Measurements from ENCODE around the gene KLHDC7B. TPM values are rescaled to one million over a fixed set of nuclear protein-coding genes. Genes with fewer than 3 reads are reported as not detected.

The KLHDC7B gene
- total RNA-seq, 1 experiment from 2014 or later = not detected

DNA sequence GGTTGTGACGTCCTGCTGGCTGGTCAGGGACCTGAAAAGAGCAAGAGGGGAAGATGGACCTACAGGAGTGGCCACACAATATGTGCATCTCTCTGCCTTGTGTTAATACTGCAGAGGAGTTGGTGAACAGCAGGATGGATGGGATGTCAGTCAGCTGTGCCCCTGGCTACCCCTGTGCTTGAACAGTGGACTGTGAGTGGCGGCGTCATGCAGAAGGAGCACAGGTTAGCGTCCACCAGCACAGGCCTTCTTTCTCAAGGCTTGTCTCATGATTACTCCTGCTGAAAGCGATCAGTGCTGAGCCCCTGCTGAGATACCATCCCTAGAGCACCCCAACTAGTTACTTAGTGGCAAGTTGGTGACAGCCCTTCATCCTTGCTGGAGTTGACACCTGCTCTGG lies 40.7 kb downstream of the KLHDC7B start:
- no peak for DNase-seq (ENCODE audit: low read depth)

DNA sequence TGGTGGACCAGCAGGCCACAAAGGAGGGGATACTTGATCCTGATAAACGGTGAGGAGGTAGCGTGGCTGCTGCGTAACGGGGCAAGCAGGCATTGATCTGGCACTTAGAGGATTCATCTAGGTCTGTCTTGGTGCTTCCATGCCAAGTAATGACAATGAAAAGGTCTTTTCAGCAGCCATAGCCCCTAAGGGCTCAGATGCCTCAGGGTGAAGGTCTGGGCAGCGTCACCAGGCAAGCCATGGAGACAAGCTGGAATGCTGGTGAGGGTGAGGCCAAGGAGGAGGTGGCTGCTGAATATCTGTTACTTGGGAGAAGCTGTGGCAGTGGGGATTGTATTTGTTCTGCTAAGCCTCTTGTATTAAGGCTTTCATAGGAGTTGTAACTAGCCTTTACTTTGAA lies 41.7 kb downstream of the KLHDC7B start:
- DNase-seq (ENCODE audit: low read depth) = no peak

DNA sequence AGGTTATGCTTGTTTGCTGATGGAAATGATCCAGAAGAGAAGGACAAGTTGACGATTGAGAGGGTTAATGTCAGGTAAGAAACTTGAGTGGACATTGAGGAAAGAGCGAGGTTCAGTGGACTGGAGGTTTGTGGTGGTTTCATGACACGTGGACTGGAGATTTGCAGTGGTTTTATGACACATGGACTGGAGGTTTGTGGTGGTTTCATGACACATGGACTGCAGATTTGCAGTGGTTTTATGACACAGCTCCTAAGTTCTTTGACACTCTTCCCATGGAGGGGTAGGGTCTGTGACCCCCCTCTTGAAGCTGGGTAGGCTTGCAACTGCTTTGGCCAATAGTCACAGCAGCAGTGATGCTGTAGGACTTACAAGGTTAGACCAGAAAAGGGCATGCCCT lies 49.5 kb downstream of the KLHDC7B start:
- DNase-seq (ENCODE audit: low read depth) = peak; percentile 41

DNA sequence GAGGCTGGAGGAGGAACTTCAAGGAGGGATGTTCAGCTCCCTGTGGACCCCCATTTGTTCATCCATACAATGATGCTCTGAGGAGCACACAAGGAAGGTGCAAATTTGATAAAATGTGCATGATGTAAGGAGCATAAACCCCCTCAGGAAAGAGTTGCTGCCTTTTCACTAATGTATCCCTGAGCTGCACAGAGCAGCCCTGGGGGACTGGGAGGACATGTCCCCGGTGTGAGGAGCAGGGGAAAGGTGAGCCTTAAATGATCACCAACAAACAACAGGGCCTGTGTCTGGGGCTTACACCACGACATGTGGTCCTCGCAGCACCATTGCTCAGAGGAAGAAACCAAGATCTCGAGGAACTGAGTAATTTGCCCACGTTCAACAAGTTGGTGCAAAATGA lies 51.4 kb downstream of the KLHDC7B start:
- DNase-seq (ENCODE audit: low read depth) = no peak

DNA sequence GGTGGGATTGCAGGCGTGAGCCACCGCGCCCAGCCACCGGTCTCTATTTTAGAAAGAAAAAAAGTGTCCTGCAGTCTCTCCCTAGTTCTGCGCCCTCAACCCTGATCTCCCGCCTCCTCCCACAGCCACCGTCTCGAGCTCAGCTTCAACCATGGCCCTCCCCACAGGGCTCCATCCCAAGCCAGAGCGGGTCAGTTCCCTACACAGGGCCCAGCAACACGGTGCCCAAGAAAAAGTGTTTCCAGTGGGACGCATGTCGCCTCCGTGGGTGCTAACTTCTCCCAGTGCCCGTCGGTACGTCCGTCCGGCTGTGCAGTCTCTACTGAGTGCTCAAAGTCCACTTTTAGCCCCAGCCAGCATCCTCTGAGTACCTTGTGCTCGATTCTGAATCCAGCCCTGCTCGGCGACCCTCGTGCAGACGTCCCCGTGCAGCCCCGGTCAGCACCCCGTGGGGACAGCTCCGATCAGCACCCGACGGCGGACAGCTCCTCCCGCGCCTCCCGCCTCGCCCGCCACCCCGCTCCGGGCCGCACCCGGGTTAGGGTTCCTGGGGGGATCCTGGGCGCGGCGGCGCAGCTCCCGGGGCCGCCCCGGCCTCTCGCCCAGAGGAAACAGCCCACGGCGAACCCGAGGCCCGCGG lies 54.2 kb downstream of the KLHDC7B start:
- peak; percentile 20 for DNase-seq (ENCODE audit: low read depth)

DNA sequence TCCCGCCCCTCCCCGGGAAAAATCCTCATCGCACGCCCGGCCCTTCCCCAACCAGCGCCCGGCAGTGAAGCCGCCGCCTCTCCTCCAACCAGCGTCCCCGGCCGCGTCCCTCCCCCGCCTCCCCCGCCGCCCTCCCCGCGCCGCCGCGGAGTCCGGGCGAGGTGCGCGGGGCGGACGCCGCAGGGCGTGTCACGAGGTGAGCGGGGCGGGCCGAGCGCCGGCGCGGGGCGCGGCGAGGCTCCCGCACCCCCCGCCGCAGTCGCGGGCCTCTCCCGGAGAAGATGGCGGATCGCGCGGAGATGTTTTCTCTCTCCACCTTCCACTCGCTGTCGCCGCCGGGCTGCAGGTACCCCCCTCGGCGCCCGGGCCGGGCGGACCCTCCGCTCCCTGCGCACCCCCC lies 54.8 kb downstream of the KLHDC7B start, which contains the start of gene MAPK8IP2:
TSS of gene MAPK8IP2 (plus strand) at position 256 of the 400 bp plus-strand sequence. CDS start at position 282, 26 bp downstream.
- DNase-seq (ENCODE audit: low read depth) = no peak

Other genes with a start within 250 kb of the KLHDC7B start
- 27.6 and 37.1 TPM in 2 replicates for gene PLXNB2, start 238.3 kb upstream of the KLHDC7B start, total RNA-seq (2014; rRNA removed; shearing (Covaris generic))
- gene DENND6B, start 218.9 kb upstream of the KLHDC7B start, total RNA-seq (2014; rRNA removed; shearing (Covaris generic)) = 0.68 and 2.2 TPM in 2 replicates
- 15.3 and 18.3 TPM in 2 replicates for gene PPP6R2, start 202.6 kb upstream of the KLHDC7B start, total RNA-seq (2014; rRNA removed; shearing (Covaris generic))
- 21.5 and 34.1 TPM in 2 replicates for gene SBF1, start 70.9 kb upstream of the KLHDC7B start, total RNA-seq (2014; rRNA removed; shearing (Covaris generic))
- 0.20 and 0.24 TPM in 2 replicates for gene ADM2, start 64.4 kb upstream of the KLHDC7B start, total RNA-seq (2014; rRNA removed; shearing (Covaris generic))
- 0.12 TPM in 1 of 2 replicates, not detected in the other for gene MIOX, start 59.0 kb upstream of the KLHDC7B start, total RNA-seq (2014; rRNA removed; shearing (Covaris generic))
- gene LMF2, start 38.2 kb upstream of the KLHDC7B start, total RNA-seq (2014; rRNA removed; shearing (Covaris generic)) = 20.5 and 24.9 TPM in 2 replicates
- gene NCAPH2, start 37.7 kb upstream of the KLHDC7B start, total RNA-seq (2014; rRNA removed; shearing (Covaris generic)) = 53.3 and 61.6 TPM in 2 replicates
- 5.0 and 9.2 TPM in 2 replicates for gene SCO2, start 20.3 kb upstream of the KLHDC7B start, total RNA-seq (2014; rRNA removed; shearing (Covaris generic))
- gene TYMP, start 15.9 kb upstream of the KLHDC7B start, total RNA-seq (2014; rRNA removed; shearing (Covaris generic)) = 16.5 and 27.5 TPM in 2 replicates
- gene SYCE3, start 17.0 kb downstream of the KLHDC7B start, total RNA-seq (2014; rRNA removed; shearing (Covaris generic)) = not detected in 2 replicates
- gene CPT1B, start 32.5 kb downstream of the KLHDC7B start, total RNA-seq (2014; rRNA removed; shearing (Covaris generic)) = 4.8 and 5.0 TPM in 2 replicates
- gene CHKB, start 37.0 kb downstream of the KLHDC7B start, total RNA-seq (2014; rRNA removed; shearing (Covaris generic)) = 24.2 and 26.1 TPM in 2 replicates
- under 0.01 and 0.39 TPM in 2 replicates for gene MAPK8IP2, start 54.9 kb downstream of the KLHDC7B start, total RNA-seq (2014; rRNA removed; shearing (Covaris generic))
- gene ARSA, start 82.3 kb downstream of the KLHDC7B start, total RNA-seq (2014; rRNA removed; shearing (Covaris generic)) = 8.1 and 14.5 TPM in 2 replicates
- 0.10 and 0.12 TPM in 2 replicates for gene SHANK3, start 126.9 kb downstream of the KLHDC7B start, total RNA-seq (2014; rRNA removed; shearing (Covaris generic))
- not detected in 2 replicates for gene ACR, start 192.3 kb downstream of the KLHDC7B start, total RNA-seq (2014; rRNA removed; shearing (Covaris generic))
- 6.4 and 6.8 TPM in 2 replicates for gene RABL2B, start 237.7 kb downstream of the KLHDC7B start, total RNA-seq (2014; rRNA removed; shearing (Covaris generic))